ENCODE data around the gene DNAJA4. TPM values are rescaled to one million over a fixed set of nuclear protein-coding genes. Genes with fewer than 3 reads are reported as not detected.
"Not testable (repeated sequence)": the region's sequence is repeated elsewhere in the genome, so short reads cannot be mapped to it uniquely, and the experiment has no call there.

Gene DNAJA4
- total RNA-seq, 1 experiment from 2014 or later = 16.0 TPM

DNA sequence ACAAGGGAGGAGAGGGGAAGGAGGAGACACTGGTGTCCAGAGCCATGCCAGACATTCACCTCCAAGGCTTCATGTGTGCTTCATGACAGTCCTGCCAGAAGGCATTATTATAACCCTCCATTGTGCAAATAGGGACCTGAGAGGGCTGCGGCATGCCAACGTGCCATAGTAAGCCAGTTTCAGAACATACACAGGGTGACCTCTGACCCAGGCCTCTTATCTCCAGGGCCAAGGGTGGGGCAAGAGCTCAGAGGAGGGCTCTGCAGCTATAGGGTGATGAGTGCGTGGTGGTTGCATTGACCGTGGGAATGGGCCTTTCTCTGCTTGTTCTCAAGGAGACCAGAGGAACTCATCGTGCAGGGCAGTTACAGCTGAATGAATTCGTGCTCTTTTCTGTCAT lies 20.3 kb upstream of the DNAJA4 start:
- DNase-seq (ENCODE audit: low spot score) = no peak

DNA sequence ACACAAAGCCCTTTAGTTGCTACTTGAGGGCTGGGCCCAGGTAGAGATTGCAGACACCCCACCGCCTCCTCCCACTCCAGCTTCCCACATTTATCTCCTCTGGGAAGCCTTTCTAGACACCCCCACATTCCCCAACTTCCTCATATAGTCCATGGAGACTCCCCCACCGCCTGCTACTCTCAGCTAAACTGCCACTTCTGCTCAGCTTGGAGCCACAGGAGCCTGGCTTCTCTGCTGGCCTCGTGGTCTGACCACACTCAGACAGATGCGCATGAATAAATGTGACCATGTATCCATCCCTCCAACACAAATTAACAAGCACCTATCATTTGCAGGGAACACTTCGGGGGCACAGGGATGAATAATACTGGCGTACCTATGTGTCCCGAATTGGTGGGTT lies 19.5 kb upstream of the DNAJA4 start:
- no peak for DNase-seq (ENCODE audit: low spot score)

DNA sequence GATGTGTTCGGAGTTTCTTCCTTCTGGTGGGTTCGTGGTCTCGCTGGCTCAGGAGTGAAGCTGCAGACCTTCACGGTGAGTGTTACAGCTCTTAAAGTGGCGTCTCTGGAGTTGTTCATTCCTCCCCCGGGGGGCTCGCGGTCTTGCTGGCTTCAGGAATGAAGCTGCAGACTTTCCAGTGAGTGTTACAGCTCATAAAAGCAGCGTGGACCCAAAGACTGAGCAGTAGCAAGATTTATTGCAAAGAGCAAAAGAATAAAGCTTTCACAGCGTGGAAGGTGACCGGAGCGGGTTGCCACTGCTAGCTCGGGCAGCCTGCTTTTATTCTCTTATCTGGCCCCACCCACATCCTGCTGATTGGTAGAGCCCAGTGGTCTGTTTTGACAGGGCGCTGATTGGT lies 19.0 kb upstream of the DNAJA4 start:
- DNase-seq (ENCODE audit: low spot score) = not testable (repeated sequence)

DNA sequence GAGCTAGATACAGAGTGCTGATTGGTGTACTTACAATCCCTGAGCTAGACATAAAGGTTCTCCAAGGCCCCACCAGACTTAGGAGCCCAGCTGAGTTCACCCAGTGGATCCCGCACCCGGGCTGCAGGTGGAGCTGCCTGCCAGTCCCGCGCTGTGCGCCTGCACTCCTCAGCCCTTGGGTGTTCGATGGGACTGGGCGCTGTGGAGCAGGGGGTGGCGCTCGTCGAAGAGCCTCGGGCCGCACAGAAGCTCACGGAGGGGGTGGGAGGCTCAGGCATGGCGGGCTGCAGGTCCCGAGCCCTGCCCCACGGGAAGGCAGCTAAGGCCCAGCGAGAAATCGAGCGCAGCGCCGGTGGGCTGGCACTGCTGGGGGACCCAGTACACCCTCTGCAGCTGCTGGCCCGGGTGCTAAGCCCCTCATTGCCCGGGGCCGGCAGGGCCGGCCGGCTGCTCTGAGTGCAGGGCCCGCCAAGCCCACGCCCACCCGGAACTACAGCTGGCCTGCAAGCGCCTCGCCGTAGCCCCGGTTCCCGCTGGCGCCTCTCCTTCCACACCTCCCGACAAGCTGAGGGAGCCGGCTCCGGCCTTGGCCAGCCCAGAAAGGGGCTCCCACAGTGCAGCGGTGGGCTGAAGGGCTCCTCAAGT lies 18.3 kb upstream of the DNAJA4 start:
- not testable (repeated sequence) for DNase-seq (ENCODE audit: low spot score)

DNA sequence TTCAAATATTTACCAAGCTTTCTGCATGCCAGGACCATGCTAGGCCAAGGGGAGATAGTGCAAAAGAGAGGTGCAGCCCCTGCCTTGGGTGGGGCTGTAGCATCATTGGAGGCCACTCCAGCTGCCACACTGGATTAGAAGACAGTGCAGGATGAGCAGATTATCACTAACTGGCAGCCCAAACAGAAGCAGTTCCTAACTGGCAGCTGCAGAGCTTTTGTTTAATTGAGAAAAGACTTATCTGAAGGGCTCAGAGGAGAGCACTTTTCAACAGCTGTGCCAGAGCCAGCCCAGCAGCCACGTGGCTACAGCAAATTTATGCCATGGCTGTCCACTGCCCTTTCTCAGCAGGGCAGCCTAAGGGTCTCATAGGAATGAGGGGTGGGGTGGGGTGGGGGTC lies 16.5 kb upstream of the DNAJA4 start:
- DNase-seq (ENCODE audit: low spot score) = no peak

DNA sequence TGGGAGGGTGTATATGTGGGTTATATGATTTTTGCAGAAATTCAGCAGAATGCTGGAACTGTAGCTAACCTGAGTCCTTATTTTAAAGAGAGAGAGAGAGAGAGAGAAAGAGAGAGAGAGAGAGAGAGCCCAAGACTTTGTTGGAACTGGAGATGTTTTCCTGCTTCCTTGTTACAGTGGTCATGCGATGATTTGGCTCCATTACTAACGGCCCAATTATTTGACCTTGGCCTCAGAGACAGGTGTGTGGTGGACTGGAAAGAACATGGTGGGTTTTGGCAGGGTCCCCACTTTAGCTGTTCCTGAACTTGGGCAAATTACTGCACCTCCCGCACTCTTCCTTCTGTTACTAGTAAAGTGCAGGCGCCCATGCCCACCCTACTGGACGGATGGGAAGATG lies 15.2 kb upstream of the DNAJA4 start:
- no peak for DNase-seq (ENCODE audit: low spot score)

DNA sequence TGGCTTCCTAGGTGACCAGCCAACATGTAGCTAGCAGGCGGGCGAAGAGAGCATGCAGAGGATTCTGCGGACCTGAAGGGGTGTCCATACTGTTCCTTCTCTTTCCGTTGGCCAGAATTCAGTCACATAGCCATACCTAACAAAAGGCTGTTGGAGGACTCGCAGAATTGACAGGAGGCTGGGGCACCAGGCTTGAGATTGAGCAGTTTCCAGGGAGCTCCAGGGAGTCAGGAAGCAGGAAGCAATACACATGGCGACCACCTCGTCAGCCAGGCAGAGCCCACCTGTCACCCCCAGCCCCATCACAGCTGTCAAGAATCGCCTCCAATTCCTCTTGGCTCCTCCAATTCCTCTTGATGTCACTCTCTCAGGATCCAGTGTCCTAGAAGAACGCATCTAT lies 13.2 kb upstream of the DNAJA4 start:
- DNase-seq (ENCODE audit: low spot score) = no peak

DNA sequence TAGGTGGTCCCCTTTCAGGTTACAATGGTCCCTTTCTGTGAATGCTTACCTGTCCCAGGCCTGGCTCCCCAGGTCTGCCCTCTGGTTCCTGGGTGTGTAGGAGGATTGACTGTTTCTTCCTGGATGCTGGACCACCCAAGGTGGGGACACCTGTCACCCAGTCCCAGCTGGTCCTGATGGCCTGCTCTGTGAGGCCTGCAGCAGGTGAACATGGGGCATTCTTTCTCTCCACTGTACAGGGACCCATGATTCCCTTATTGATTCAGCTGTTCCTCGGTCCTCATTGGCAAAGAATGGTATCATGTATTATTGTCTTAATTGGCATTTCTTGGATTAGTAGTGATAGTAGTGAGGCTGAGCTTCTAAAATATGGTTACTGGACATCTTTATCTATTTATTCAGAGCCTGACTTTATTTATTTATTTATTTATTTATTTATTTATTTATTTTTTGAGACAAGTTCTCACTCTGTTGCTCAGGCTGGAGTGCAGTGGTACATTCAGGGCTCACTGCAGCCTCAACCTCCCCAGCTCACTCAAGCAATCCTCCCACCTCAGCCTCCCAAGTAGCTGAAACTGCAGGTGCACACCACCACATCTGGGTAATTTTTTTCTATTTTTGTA lies 8.8 kb upstream of the DNAJA4 start:
- no peak for DNase-seq (ENCODE audit: low spot score)

DNA sequence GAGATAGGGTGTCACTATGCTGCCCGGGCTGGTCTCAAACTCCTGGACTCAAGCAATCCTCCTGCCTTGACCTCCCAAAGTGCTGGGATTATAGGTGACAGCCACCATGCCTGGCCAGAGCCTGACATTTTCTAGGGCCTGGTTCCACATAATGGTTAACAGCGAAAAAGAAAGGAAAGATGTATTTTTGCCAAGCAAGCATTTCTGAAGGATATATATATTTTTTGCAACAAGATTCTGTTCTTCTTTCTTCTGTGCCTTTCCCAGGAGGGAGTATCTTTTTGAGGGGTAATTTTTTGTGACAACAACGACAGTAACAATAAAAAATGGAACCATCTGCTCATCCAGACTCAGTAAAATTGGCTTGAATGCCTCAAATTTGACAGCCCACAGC lies 8.3 kb upstream of the DNAJA4 start:
- no peak for DNase-seq (ENCODE audit: low spot score)

DNA sequence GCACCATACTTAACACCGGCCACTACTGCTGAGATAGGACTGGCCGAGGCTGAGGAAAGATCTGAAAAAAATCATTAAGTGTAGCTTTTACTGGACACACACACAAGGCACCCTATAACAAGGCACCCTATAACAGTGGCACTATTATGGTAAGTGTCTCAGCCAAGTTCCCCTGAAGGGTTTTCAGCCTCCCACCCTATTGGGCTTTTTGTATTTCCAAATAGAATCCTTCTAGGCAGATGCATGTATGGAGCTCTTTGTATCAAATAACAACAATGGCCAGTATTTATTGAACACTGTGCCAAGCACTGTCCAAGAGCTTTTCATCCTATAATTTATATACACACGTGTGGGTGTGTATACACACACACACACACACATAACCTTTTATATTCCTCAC lies 6.7 kb upstream of the DNAJA4 start:
- DNase-seq (ENCODE audit: low spot score) = no peak

DNA sequence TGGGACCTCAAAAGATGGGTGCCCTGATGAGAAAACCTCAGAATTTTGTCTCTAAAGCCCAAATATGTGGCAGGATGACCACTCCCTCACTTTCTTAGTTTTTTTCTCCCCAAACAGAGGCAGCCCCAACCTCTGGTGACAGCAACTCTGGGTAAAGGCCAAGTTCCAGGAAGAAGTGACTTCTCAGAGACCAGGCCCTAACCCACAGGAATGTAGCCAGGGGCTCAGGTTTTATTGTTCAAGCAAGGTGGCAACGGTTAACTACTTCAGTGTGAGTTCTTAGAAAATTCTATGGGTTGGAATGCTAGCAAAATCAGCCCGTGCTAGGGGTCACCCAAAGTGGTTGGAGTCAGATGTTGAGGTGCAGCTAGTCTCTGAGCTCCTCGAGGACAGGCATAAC lies 5.1 kb upstream of the DNAJA4 start:
- DNase-seq (ENCODE audit: low spot score) = peak; percentile 33

DNA sequence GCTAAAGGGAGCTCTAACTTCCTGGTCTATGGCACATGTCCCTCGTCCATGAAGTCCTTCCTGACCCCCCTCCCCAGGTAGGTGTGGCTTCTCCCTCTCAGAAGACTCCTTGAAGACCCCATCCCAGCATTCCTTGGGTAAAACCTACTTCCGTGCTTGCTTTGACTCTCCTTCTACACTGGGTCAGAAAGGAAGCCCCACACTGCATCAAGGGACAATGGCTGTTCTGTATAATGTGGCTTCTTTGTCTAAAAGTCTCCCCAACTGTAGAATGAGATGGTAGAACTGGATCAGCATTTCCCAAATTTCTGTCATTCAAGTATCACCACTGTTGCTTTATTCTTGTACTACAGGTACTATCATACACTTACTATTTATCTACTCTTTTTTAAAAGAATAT lies 3.9 kb upstream of the DNAJA4 start:
- DNase-seq (ENCODE audit: low spot score) = no peak

DNA sequence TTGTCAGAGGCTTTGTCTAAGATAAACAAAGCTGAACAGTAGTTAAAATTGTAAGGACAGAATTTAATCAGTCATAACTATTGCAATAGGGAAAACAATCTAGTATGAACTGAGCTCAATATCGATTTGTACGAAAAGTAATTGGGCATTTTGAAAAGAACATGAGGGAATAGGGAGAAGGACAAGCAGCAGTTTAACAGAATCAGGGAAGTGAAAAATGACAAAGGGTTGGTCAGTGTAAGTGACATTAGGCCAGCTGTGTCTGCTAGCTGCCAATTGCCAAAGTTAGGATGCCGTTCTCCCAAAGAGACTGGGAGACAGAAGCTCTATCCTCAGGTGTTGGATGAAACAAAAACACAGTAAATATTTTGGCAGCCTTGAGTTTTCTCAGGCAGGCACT lies 3.3 kb upstream of the DNAJA4 start:
- no peak for DNase-seq (ENCODE audit: low spot score)

DNA sequence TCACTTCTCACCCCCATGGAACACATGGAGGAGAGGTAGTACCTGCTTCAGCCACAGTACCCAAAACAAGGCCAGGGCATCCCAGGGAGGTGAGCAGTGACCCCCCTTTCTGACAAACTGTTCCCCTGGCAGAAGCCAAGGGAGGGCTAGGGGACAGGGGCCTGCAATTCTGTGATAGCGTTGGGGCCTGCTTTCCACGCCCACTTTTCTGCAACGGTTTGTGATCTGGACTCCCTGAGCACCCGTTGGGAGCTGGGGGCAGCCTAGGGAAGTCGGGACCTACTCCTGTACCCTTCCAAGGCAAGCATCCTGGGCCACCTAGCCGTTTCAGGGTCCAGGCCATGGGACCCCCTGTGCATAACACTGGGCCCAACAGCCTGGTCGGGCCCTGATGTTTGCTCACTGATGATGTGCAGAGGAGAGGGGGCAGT lies 996 bp upstream of the DNAJA4 start:
- no peak for DNase-seq (ENCODE audit: low spot score)

DNA sequence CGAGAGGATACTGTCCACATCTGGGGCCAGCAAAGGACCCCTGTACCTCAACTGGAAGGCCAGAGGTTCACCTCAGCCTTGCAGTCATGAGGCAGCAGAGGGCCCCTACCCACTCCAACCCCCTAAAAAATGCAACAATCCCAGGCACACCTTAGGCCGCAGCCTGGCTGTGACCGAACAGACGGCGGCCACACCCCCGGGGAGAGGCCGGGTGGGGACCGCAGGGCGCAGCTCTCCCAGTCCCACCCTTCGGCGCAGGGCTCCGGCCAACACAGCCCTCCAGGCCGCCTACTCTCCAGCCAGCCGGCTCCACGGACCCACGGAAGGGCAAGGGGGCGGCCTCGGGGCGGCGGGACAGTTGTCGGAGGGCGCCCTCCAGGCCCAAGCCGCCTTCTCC lies 457 bp upstream of the DNAJA4 start:
- DNase-seq (ENCODE audit: low spot score) = no peak

DNA sequence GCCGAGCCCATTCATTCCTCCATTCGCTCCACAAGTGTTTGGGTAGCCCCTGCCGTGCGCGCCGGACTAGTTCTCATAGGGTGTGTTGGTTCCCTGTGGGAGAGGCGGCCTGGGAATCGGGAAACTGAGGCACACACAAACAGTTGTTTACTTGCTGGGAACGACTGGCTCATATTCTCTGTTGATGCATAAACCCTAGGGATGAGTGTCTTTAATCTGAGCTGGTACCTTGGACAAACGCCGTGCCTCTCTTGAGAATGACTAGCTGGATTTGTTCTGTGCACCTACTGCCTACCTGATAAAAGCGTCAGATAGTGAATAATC lies 737 bp downstream of the DNAJA4 start:
- no peak for DNase-seq (ENCODE audit: low spot score)

DNA sequence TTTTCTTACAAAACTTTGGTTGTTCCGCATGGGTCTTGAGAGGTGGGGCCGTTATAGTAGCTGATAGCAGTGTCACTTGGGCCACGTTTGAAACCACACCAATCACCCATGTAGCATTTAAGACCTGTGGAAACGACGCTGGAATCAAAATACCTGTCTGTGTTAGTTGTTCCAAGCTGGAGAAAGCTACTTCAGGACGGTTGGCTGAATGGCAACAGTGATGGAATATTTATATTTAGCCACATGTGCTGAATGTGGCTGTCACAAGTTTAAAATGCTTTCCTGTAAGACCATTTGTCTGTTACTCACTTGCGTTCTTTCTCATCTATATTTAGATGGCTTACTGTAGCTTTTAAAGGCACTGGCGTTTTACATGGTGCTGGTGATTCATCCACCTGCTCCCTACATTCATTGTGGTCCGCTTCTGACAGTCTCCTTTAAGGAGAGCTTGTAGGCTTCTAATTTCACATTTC lies 1.4 kb downstream of the DNAJA4 start:
- DNase-seq (ENCODE audit: low spot score) = no peak

DNA sequence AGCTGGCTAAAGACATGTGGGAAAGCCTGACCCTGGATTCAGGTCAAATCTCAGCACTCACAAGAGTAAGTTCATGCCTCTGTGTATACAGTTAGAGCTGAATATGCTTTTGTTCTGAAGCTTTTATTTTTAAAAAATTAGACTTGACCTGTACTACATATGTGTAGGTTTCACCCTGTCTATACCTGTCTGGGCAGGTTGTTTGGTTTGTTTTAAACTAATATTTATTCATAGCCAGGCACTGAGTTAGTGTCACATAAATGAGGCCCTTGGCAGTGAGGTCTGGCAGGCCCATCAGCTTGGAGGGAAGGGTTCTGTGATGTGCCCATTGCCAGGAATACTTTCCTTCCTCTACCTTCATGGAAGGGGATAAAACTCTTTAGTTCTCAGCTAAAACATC lies 1.9 kb downstream of the DNAJA4 start:
- no peak for DNase-seq (ENCODE audit: low spot score)

DNA sequence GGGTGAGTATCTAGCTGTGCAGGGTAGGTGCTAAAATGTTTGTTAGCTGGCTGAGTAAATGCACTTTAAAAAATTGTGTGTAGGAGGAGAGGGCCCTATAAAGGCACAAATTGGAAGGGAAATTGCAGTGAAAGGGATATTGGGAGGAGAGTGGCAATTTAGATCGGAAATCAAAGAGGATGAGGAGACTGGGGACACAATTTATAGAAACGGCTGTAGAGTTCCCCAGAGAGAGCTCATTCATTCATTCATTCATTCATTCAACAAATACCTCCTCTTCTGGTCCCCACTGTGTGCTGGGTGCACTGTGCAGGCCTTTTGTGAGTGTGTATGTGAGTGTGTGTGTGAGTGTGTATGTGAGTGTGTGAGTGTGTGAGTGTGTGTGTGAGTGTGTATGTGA lies 2.4 kb downstream of the DNAJA4 start:
- no peak for DNase-seq (ENCODE audit: low spot score)

DNA sequence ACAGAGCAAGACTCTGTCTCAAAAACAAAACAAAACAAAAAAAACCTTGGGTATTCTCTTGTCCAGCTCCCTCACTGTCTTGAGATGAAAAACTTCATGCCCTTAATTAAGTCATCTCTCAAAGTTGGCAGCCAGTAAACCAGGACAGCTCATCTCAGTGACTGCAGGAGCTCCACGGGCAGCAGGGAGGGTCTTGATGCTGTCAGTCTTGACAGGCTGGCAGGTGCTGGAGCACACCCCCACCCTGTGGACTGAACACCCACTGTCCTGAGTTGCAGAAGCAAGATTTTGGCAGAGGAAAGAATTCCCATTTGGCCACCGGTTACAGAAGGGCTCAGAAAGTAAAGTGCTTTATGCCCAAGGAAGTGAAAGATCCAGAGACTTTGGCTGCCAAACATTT lies 8.0 kb downstream of the DNAJA4 start:
- DNase-seq (ENCODE audit: low spot score) = no peak

DNA sequence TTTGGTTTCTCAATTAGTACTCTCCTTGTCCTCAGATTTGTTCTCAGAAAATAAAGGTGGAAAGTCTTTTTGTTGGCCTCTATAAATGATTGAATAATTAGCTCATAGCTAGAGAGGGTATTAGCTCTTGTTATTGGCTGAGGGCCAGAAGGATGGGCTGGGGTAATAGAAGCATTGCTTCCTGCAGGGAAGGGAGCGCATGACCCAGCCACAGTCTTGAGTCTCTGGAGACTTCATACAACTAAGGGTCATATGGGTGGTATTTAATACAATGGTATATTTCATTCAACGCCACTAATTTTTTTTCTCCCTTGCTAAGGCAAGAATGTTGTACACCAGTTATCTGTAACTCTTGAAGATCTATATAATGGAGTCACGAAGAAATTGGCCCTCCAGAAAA lies 8.4 kb downstream of the DNAJA4 start:
- DNase-seq (ENCODE audit: low spot score) = no peak

DNA sequence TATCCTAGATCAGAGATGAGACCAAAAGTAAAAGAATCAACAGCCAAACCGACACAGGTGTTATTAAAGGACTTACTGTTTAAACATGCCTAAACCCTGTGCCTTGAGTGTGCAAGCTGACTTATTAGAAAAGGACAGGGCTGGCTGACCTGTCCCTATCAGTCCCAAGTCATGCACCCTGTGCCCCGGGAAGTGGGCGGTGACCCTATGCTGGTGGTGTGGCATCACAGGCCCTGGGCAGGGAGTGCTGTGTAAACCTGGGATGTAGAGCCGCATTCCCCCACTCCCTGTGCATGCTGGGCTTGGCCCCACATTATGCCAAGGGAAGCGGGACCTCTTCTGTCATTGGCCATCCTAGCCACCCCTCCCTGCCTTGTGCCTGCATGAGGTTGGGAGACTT lies 10.6 kb downstream of the DNAJA4 start:
- no peak for DNase-seq (ENCODE audit: low spot score)

DNA sequence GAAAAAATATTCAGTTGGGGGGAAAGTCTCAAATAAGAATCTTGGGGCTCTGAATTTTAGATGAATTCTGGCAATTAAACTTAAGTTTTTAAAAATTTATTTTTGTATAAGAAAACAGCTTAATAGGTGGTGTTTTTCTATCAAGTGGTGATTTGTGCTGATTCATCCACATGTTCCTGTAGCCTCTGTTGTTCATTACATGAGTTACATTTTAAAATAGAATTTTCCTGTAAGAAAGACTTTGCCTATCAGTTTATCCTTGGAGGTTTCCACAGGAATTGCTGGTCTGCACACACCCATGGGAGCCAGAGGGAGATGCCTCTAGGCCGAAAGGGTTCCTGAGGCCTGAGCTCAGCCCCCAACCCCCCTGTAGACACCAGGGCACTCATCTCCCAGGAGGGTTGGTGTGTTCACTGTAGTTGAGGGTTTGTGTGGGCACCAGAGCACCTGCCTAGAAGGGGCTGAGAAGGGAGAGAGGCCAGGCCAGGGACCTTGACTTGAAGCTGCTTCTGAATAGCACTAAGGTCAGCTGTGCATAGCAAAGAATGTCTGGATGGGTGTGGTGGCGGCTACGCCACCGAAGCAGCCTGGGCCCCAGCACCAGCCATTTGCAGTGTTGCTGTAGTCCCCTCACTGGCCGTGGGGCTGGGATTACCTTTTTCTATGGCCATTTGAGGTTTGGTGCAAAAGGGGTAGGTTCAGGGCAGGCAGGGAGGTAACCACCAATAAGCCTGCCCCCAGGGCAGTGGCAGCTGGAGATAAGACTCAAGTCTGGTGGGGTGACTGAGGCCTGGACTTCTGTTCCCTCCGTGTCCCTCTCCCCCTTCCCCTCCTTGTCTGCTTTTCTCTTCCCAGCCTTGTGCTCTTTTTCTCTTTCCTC lies 11.9 kb downstream of the DNAJA4 start:
- no peak for DNase-seq (ENCODE audit: low spot score)

Measured in HT-29 (cell line).